Vagina (tissue), 2 donors: ENCODE results near the gene ALK.

Source experiments
- CTCF ChIP-seq, 3 experiments: fragments of 450-650 bp in 2 of 3; fragments of 200-600 bp in 1 of 3; sonication (generic) in 1 of 3; IDR thresholded peaks; one replicate each; pipeline ENCODE4 v1.5.1; 2017 to 2019; ENCODE audit warnings: antibody characterized with exemption in 3 of 3, mild to moderate bottlenecking in 2 of 3, moderate library complexity in 2 of 3
- POLR2A ChIP-seq, 2 donors: fragments of 450-650 bp; IDR thresholded peaks; one replicate each; pipeline ENCODE4 v1.6.1; 2017; ENCODE audit warnings: antibody characterized with exemption in 2 of 2, mild to moderate bottlenecking in 2 of 2, moderate library complexity in 2 of 2

- TF ChIP-seq POLR2A (IDR thresholded peaks at IDR 0.05) (no peak), CTCF (IDR thresholded peaks at IDR 0.05) (no peak)
Measured at GRCh38 chr2:29601872-29602271, 319.5 kb downstream of the ALK start.
